IgD-negative memory B cell (primary cell): Measurements from ENCODE around the gene CASP4. TPM values are rescaled to one million over a fixed set of nuclear protein-coding genes. Genes with fewer than 3 reads are reported as not detected.
A peak's percentile ranks its signal among the peaks of the same experiment; 100 is the strongest.

Experiments used
- H3K27ac Mint-ChIP-seq, 3 donors: one replicate each; pipeline ENCODE4 v1.8.0; 2020 to 2022; ENCODE audit warnings: mild to moderate bottlenecking in 3 of 3, mixed read lengths in 3 of 3, moderate library complexity in 1 of 3
- H3K27me3 Mint-ChIP-seq: one replicate; pipeline ENCODE4 v1.8.0; 2021; ENCODE audit warnings: mixed read lengths
- H3K36me3 Mint-ChIP-seq: one replicate; pipeline ENCODE4 v1.8.0; 2020; ENCODE audit warnings: mild to moderate bottlenecking, mixed read lengths
- H3K4me1 Mint-ChIP-seq, 3 donors: one replicate each; pipeline ENCODE4 v1.8.0; 2020 to 2022; ENCODE audit warnings: mixed read lengths in 3 of 3, mild to moderate bottlenecking in 1 of 3
- H3K4me3 Mint-ChIP-seq, 4 donors: one replicate each; pipeline ENCODE4 v1.8.0; 2020 to 2022; ENCODE audit warnings: mild to moderate bottlenecking in 4 of 4, mixed read lengths in 4 of 4, moderate library complexity in 3 of 4
- H3K9me3 Mint-ChIP-seq, 3 donors: one replicate each; pipeline ENCODE4 v1.8.0; 2020 to 2021; ENCODE audit warnings: mixed read lengths in 3 of 3, mild to moderate bottlenecking in 1 of 3
- polyA plus RNA-seq: library from polyadenylated mRNA; unstranded; fragments of 300-500 nt; fragmentation: Illumina TruSeq; gene quantifications from one replicate; pipeline ENCODE4 v1.2.3, GENCODE V29; 2021

The CASP4 gene
- polyA plus RNA-seq, 1 donor from 2014 or later: 105 TPM

DNA sequence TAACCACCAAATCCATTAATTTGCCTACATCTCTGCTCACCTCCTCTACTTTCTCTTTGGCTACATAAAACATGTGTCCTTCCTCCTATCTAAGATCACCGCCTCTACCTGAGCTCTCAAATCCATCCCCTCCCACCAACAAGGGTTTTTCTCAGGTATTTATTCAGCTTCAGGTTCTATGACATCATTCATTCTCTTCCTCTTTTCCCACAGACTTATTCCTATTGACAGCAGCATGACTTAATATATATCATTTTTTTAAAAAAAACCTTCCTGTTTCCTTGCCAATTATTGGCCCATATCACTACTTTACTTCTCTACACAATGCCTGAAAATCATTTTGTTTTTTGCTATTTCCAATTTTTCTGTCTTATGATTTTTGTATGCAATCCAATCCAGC lies 74.5 kb downstream of the CASP4 start:
- Mint-ChIP-seq H3K36me3 (peaks cover 4% of the 10 kb centered on the region), H3K9me3 (no peaks in the 10 kb centered on the region), H3K27me3 (no peaks in the 10 kb centered on the region), H3K4me1 (peaks cover 14 to 26% (median 17%) of the 10 kb centered on the region in 3 donors), H3K27ac (peak overlapping the region in 1 of 3 donors; percentile 2), H3K4me3 (no peak overlapping the region)

Other genes starting within 250 kb of the CASP4 start
- not detected for gene CASP12, start 70.1 kb downstream of the CASP4 start, polyA plus RNA-seq
- gene CASP5, start 54.6 kb upstream of the CASP4 start, polyA plus RNA-seq: 0.45 TPM
- gene CASP1, start 66.6 kb upstream of the CASP4 start, polyA plus RNA-seq: 75.2 TPM
- 173 TPM for gene CARD16, start 76.8 kb upstream of the CASP4 start, polyA plus RNA-seq
- not detected for gene CARD18, start 171.2 kb upstream of the CASP4 start, polyA plus RNA-seq